GM12892 (cell line): Measurements from ENCODE around the gene IMMP2L.

Experiments used
- POLR2A ChIP-seq: IDR thresholded peaks from 2 replicates; pipeline ENCODE4 v1.6.1; 2011; ENCODE audit warnings: low read depth, low read length, control low read depth
- POLR2AphosphoS5 ChIP-seq: IDR thresholded peaks from 2 replicates; pipeline ENCODE4 v1.6.1; 2011; ENCODE audit warnings: low read depth, low read length, control low read depth
- TAF1 ChIP-seq: IDR thresholded peaks from 2 replicates; pipeline ENCODE4 v1.6.1; 2011; ENCODE audit warnings: low read depth, mild to moderate bottlenecking, control low read depth, low read length, borderline replicate concordance

- no peak for TF ChIP-seq POLR2A
- no peak for TF ChIP-seq TAF1
- TF ChIP-seq POLR2AphosphoS5 = no peak
Observed at GRCh38 chr7:111509288-111509687, 53.0 kb downstream of the IMMP2L start.
